Progenitor cell of endocrine pancreas (in vitro differentiated cells): ENCODE results near the gene HGF. TPM values are rescaled to one million over a fixed set of nuclear protein-coding genes. Genes with fewer than 3 reads are reported as not detected.

ENCODE experiments used
- DNase-seq: peaks from one replicate; pipeline ENCODE4 v3.0.0; 2021; ENCODE audit warnings: low spot score; ENCODE audit not compliant: unreplicated experiment
- H3K27ac Mint-ChIP-seq: 2 replicates; pipeline ENCODE4 v1.8.0; 2021; ENCODE audit warnings: mild to moderate bottlenecking, moderate library complexity, mixed read lengths
- H3K27me3 Mint-ChIP-seq: 2 replicates; pipeline ENCODE4 v1.8.0; 2021; ENCODE audit warnings: mixed read lengths
- H3K36me3 Mint-ChIP-seq: 2 replicates; pipeline ENCODE4 v1.8.0; 2022; ENCODE audit warnings: mixed read lengths; ENCODE audit not compliant: insufficient read depth
- H3K4me1 Mint-ChIP-seq: 2 replicates; pipeline ENCODE4 v1.8.0; 2021; ENCODE audit warnings: low read depth, mixed read lengths
- H3K4me3 Mint-ChIP-seq: 2 replicates; pipeline ENCODE4 v1.8.0; 2021; ENCODE audit warnings: low read depth, mild to moderate bottlenecking, moderate library complexity, mixed read lengths
- H3K9me3 Mint-ChIP-seq: 2 replicates; pipeline ENCODE4 v1.8.0; 2021; ENCODE audit warnings: low read depth, mixed read lengths
- total RNA-seq: library from RNA; stranded (reverse); gene quantifications from 2 replicates; pipeline ENCODE4 v1.2.1, GENCODE V29; 2021
- TF ChIP-seq, protein P1 (sequence below): fragments of 200-600 bp; sonication (generic); IDR thresholded peaks from one replicate; pipeline ENCODE4 v1.5.0; 2021; ENCODE audit warnings: antibody characterized with exemption, mild to moderate bottlenecking; ENCODE audit not compliant: unreplicated experiment

The HGF gene
- total RNA-seq, 1 donor from 2014 or later, result not detected

DNA sequence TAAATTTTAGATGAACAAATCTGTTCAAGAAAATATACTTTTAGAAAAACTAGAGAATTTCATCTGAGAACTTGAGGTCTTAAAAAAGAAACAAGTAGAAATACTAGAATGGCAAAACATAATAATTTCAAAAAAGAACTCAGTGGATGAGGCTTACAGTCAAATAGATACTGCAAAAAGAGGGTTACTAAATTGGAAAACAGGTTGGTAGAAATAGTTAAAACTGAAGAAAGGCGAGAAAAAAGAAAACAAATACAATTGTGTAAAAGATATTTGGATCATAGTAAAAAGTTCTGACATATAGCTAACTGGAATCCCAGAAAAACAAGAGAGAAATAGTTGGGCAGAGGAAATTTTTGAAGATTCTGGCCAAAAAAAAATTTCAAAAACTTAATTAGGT is 117.6 kb downstream of the HGF start:
- H3K4me3 Mint-ChIP-seq, result no peak overlapping the region
- H3K27me3 Mint-ChIP-seq, result no peaks in the 10 kb centered on the region
- DNase-seq, result no peak
- no peaks in the 10 kb centered on the region for H3K4me1 Mint-ChIP-seq
- H3K27ac Mint-ChIP-seq, result no peak overlapping the region
- TF ChIP-seq, protein P1, sequence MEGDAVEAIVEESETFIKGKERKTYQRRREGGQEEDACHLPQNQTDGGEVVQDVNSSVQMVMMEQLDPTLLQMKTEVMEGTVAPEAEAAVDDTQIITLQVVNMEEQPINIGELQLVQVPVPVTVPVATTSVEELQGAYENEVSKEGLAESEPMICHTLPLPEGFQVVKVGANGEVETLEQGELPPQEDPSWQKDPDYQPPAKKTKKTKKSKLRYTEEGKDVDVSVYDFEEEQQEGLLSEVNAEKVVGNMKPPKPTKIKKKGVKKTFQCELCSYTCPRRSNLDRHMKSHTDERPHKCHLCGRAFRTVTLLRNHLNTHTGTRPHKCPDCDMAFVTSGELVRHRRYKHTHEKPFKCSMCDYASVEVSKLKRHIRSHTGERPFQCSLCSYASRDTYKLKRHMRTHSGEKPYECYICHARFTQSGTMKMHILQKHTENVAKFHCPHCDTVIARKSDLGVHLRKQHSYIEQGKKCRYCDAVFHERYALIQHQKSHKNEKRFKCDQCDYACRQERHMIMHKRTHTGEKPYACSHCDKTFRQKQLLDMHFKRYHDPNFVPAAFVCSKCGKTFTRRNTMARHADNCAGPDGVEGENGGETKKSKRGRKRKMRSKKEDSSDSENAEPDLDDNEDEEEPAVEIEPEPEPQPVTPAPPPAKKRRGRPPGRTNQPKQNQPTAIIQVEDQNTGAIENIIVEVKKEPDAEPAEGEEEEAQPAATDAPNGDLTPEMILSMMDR, result no peak
- peaks cover 21% of the 10 kb centered on the region for H3K9me3 Mint-ChIP-seq
- H3K36me3 Mint-ChIP-seq, result peaks cover 2% of the 10 kb centered on the region
